ENCODE results near the gene M6PR. TPM values are rescaled to one million over a fixed set of nuclear protein-coding genes. Genes with fewer than 3 reads are reported as not detected.
A peak's percentile ranks its signal among the peaks of the same experiment; 100 is the strongest.

Gene M6PR
- polyA plus RNA-seq (2011; rRNA removed) (106 and 125 TPM in 2 replicates), polyA minus RNA-seq (2011; rRNA and poly(A)+ RNA removed) (82.1 and 133 TPM in 2 replicates)

DNA sequence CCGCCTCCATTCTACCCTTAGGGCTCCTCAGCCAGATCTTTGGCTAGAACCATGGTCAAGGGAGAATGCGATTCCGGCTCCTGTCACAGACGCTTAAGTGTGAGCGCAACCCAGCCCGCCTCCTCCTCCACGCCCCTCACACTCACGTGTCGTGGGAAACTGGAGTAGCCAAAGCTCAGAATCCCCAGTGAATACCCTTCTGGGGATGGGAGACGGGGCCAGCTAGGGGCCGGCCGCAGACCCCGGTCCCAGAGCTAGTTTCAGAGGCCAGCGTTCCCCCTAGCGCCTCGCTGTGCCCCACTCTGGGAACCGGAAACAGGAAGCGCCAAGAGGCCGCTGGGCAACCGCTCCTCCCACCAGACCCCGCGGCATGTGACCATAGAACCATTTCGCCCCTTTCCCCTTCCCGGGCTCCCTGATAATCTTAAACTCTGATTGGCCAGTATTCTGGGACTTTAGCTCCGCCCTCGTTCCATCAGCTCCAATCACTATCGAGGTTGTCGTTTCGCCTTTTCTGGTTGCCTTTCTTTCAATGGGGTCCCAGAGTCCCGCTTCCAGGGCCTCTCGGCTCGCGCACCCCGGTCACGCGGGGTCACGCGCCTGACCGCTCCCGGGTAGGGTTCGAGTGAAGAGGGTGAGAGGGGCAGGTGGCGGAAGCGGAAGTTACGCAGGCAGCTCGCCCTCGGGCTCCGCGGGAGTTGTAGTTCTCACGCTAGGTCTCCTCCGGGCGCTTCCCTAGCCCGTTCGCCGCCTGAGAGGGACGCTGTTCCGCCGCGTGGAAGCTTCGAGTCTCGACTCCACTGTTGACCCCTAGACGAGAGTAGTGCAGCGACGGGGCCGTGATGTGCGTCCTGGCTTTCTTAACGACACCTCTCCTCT is at the start of gene M6PR:
Gene M6PR (minus strand): TSS at position 304 of the 879 bp plus-strand sequence. CDS start 3,241 bp downstream, outside the sequence.
- TF ChIP-seq, protein P1, sequence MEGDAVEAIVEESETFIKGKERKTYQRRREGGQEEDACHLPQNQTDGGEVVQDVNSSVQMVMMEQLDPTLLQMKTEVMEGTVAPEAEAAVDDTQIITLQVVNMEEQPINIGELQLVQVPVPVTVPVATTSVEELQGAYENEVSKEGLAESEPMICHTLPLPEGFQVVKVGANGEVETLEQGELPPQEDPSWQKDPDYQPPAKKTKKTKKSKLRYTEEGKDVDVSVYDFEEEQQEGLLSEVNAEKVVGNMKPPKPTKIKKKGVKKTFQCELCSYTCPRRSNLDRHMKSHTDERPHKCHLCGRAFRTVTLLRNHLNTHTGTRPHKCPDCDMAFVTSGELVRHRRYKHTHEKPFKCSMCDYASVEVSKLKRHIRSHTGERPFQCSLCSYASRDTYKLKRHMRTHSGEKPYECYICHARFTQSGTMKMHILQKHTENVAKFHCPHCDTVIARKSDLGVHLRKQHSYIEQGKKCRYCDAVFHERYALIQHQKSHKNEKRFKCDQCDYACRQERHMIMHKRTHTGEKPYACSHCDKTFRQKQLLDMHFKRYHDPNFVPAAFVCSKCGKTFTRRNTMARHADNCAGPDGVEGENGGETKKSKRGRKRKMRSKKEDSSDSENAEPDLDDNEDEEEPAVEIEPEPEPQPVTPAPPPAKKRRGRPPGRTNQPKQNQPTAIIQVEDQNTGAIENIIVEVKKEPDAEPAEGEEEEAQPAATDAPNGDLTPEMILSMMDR (IDR thresholded peaks at IDR 0.05; ENCODE audit: insufficient read depth, low read depth, low read length), result peak; percentile 71
- no peaks in the 10 kb centered on the region for H3K27me3 ChIP-seq (ENCODE audit: control insufficient read depth, insufficient read depth, low read length)
- peaks cover 6% of the 10 kb centered on the region for H3K36me3 ChIP-seq (ENCODE audit: control insufficient read depth, insufficient read depth, low read length)
- peak; percentile 78 for DNase-seq (ENCODE audit: low read depth)
- CTCF ChIA-PET, result interaction anchor here (0.6 to 1.4 kb wide), 4 partner anchors 37 to 385 kb away, joined by 3 read pairs; no protein-coding TSS in a partner anchor
- POLR2A ChIA-PET, result interaction anchor here (0.5 kb wide), 2 partner anchors 131 to 734 kb away, joined by 3 to 10 read pairs; no protein-coding TSS in a partner anchor
- peak within 1 kb of the TSS; percentile 91 for H3K4me3 ChIP-seq (ENCODE audit: low read depth, low read length)

DNA sequence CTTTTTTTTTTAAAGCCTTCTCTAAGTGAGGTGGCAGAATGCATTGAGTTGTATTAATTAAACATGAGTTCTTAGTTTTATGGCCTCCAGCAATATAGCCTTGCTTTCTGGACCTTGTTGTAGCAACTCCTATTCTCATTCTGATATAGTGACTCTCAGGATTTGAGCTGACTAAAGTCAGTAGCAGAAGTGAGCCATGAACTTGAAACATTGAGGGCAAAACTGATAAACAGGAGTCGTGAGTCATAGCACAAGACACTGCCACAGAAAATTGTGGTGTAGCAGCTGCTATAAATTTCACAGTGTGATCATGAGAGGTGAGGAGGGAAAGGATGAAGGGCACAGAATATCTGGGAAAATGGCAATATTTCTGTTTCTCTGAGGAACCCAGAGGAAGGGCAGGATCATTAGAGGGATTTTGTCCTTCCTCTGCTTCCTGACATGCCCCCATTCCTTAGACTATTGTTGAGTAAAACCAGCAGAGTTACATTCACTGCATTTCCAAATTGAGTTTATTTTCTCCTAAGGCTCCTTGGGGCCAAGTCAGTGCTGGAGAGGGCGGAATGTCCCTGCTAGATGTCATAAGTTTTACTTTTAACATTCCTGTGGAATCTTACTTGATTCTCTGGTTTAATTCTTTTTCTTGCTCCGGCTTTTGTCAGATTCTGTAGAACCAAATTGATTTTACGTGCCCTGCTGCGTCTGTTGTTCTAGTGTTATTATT is 47.4 kb upstream of the M6PR start:
- CTCF ChIA-PET, result no interaction called here

DNA sequence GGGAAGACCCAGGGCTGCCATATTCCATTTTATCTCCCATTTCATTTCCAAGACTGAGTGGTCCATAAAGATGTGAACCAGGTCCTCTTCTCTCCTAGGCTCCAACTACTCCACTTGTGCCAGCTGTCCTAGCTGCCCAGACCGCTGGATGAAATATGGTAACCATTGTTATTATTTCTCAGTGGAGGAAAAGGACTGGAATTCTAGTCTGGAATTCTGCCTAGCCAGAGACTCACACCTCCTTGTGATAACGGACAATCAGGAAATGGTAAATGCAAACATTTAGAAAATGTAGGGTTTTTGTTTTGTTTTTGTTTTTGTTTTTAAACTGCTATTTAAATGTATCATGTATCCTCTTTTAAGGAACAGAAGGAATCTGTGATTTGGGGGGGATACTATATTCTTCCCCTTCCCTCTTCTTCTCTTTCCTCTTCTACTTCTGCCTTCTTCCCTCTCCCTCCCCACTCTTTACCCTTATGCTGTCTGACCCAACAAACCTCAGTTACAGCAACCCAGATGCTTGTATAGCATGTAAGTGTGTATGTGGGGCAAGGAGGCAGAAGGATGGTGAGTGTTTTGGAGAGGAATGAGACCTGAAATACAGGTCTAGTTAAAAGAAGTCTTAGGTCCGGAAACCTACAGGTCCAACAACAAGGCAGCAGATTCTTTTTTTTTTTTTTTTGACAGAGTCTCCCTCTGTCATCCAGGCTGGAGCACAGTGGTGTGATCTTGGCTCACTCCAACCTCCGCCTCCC is 45.8 kb upstream of the M6PR start:
- ChIA-PET CTCF (no interaction called here), POLR2A (no interaction called here)
- H3K36me3 ChIP-seq (ENCODE audit: control insufficient read depth, insufficient read depth, low read length), result no peaks in the 10 kb centered on the region
- DNase-seq (ENCODE audit: low read depth), result no peak
- TF ChIP-seq, protein P1 (IDR thresholded peaks at IDR 0.05; ENCODE audit: insufficient read depth, low read depth, low read length), result no peak
- no peak overlapping the region for H3K4me3 ChIP-seq (ENCODE audit: low read depth, low read length)
- H3K27me3 ChIP-seq (ENCODE audit: control insufficient read depth, insufficient read depth, low read length), result no peaks in the 10 kb centered on the region

More for the DNA sequence above, 47.4 kb upstream of the M6PR start:
- POLR2A ChIA-PET, result no interaction called here
- no peak for DNase-seq (ENCODE audit: low read depth)
- TF ChIP-seq, protein P1 (IDR thresholded peaks at IDR 0.05; ENCODE audit: insufficient read depth, low read depth, low read length), result no peak
- Histone ChIP-seq H3K4me3 (ENCODE audit: low read depth, low read length) (no peak overlapping the region), H3K36me3 (ENCODE audit: control insufficient read depth, insufficient read depth, low read length) (no peaks in the 10 kb centered on the region), H3K27me3 (ENCODE audit: control insufficient read depth, insufficient read depth, low read length) (no peaks in the 10 kb centered on the region)

DNA sequence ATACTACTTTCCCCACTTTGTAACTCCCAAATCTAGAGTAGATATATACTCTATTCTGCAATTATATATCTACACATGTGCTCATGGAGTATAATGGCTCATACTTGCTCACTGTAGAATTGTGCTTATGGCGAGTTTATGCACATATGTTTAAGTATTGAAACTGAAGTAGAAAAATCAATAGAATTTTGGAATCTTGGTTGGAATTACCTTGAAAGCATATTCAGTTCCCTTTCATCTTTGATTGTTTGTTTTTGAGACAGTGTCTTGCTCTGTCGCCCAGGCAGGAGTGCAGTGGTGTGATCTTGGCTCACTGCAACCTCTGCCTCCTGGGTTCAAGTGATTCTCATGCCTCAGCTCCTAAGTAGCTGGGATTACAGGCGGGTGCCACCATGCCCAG is 44.4 kb upstream of the M6PR start:
- TF ChIP-seq, protein P1 (IDR thresholded peaks at IDR 0.05; ENCODE audit: insufficient read depth, low read depth, low read length), result no peak
- no peak for DNase-seq (ENCODE audit: low read depth)
- ChIA-PET CTCF (no interaction called here), POLR2A (no interaction called here)
- no peaks in the 10 kb centered on the region for H3K27me3 ChIP-seq (ENCODE audit: control insufficient read depth, insufficient read depth, low read length)
- H3K4me3 ChIP-seq (ENCODE audit: low read depth, low read length), result no peak overlapping the region
- H3K36me3 ChIP-seq (ENCODE audit: control insufficient read depth, insufficient read depth, low read length), result no peaks in the 10 kb centered on the region
